Measurements from ENCODE around the gene KRT80. TPM values are rescaled to one million over a fixed set of nuclear protein-coding genes. Genes with fewer than 3 reads are reported as not detected.
A peak's percentile ranks its signal among the peaks of the same experiment; 100 is the strongest.

The KRT80 gene
- total RNA-seq, 1 experiment from 2014 or later: 8.8 TPM

GRCh38 chr12:52189376-52190174, 2.2 kb downstream of the KRT80 start:
- ChIA-PET POLR2A (interaction anchor here (1.0 to 3.8 kb wide), 3 partner anchors 12 to 91 kb away, joined by 3 to 32 read pairs (median 3); no protein-coding TSS in a partner anchor), CTCF (interaction anchor here (0.6 to 0.9 kb wide), 2 partner anchors 10 to 90 kb away, joined by 3 read pairs; no protein-coding TSS in a partner anchor), RAD21 (ENCODE audit: low non-redundant PET in 1 of 2, low total read pairs in 2 of 2, uncharacterized antibody in 2 of 2, unreplicated experiment in 2 of 2) (no interaction called here)
- TF ChIP-seq SP1 (IDR thresholded peaks at IDR 0.05; ENCODE audit: low read depth) (no peak), JUND (IDR thresholded peaks at IDR 0.05) (no peak), SRF (IDR thresholded peaks at IDR 0.05; ENCODE audit: low read depth) (no peak), EZH2phosphoT487 (IDR thresholded peaks at IDR 0.05; ENCODE audit: borderline replicate concordance) (no peak), YY1 (IDR thresholded peaks at IDR 0.05; ENCODE audit: extremely low read depth, insufficient replicate concordance, low read depth, low read length) (no peak), ELF1 (IDR thresholded peaks at IDR 0.05; ENCODE audit: borderline replicate concordance, low read depth) (no peak), EGR1 (IDR thresholded peaks at IDR 0.05; ENCODE audit: low read depth) (no peak), CBX3 (IDR thresholded peaks at IDR 0.05; ENCODE audit: low read depth) (no peak), ZFX (IDR thresholded peaks at IDR 0.05) (no peak), CEBPB (IDR thresholded peaks at IDR 0.05; ENCODE audit: low read depth) (no peak), POLR2A (IDR thresholded peaks at IDR 0.05; ENCODE audit: borderline replicate concordance, extremely low read depth, insufficient read depth, insufficient read length) (no peak), ZNF274 (IDR thresholded peaks at IDR 0.05; ENCODE audit: low read depth, low read length) (no peak), SIN3A (IDR thresholded peaks at IDR 0.05; ENCODE audit: low read depth) (no peak), EZH2 (IDR thresholded peaks at IDR 0.05) (no peak)
- TF ChIP-seq, protein P1, sequence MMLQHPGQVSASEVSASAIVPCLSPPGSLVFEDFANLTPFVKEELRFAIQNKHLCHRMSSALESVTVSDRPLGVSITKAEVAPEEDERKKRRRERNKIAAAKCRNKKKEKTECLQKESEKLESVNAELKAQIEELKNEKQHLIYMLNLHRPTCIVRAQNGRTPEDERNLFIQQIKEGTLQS (IDR thresholded peaks at IDR 0.05): no peak
- TF ChIP-seq, protein P2, sequence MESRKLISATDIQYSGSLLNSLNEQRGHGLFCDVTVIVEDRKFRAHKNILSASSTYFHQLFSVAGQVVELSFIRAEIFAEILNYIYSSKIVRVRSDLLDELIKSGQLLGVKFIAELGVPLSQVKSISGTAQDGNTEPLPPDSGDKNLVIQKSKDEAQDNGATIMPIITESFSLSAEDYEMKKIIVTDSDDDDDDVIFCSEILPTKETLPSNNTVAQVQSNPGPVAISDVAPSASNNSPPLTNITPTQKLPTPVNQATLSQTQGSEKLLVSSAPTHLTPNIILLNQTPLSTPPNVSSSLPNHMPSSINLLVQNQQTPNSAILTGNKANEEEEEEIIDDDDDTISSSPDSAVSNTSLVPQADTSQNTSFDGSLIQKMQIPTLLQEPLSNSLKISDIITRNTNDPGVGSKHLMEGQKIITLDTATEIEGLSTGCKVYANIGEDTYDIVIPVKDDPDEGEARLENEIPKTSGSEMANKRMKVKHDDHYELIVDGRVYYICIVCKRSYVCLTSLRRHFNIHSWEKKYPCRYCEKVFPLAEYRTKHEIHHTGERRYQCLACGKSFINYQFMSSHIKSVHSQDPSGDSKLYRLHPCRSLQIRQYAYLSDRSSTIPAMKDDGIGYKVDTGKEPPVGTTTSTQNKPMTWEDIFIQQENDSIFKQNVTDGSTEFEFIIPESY (IDR thresholded peaks at IDR 0.05; ENCODE audit: extremely low read depth, insufficient replicate concordance, low read length): no peak
- TF ChIP-seq, protein P3, sequence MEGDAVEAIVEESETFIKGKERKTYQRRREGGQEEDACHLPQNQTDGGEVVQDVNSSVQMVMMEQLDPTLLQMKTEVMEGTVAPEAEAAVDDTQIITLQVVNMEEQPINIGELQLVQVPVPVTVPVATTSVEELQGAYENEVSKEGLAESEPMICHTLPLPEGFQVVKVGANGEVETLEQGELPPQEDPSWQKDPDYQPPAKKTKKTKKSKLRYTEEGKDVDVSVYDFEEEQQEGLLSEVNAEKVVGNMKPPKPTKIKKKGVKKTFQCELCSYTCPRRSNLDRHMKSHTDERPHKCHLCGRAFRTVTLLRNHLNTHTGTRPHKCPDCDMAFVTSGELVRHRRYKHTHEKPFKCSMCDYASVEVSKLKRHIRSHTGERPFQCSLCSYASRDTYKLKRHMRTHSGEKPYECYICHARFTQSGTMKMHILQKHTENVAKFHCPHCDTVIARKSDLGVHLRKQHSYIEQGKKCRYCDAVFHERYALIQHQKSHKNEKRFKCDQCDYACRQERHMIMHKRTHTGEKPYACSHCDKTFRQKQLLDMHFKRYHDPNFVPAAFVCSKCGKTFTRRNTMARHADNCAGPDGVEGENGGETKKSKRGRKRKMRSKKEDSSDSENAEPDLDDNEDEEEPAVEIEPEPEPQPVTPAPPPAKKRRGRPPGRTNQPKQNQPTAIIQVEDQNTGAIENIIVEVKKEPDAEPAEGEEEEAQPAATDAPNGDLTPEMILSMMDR (IDR thresholded peaks at IDR 0.05 in 2 of 3, conservative IDR thresholded peaks at IDR 0.05 in 1 of 3; ENCODE audit: borderline replicate concordance in 1 of 3, insufficient read depth in 1 of 3, low read depth in 2 of 3, low read length in 2 of 3): no peak
- TF ChIP-seq, protein P4, sequence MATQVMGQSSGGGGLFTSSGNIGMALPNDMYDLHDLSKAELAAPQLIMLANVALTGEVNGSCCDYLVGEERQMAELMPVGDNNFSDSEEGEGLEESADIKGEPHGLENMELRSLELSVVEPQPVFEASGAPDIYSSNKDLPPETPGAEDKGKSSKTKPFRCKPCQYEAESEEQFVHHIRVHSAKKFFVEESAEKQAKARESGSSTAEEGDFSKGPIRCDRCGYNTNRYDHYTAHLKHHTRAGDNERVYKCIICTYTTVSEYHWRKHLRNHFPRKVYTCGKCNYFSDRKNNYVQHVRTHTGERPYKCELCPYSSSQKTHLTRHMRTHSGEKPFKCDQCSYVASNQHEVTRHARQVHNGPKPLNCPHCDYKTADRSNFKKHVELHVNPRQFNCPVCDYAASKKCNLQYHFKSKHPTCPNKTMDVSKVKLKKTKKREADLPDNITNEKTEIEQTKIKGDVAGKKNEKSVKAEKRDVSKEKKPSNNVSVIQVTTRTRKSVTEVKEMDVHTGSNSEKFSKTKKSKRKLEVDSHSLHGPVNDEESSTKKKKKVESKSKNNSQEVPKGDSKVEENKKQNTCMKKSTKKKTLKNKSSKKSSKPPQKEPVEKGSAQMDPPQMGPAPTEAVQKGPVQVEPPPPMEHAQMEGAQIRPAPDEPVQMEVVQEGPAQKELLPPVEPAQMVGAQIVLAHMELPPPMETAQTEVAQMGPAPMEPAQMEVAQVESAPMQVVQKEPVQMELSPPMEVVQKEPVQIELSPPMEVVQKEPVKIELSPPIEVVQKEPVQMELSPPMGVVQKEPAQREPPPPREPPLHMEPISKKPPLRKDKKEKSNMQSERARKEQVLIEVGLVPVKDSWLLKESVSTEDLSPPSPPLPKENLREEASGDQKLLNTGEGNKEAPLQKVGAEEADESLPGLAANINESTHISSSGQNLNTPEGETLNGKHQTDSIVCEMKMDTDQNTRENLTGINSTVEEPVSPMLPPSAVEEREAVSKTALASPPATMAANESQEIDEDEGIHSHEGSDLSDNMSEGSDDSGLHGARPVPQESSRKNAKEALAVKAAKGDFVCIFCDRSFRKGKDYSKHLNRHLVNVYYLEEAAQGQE (IDR thresholded peaks at IDR 0.05; ENCODE audit: low read depth): no peak
- ATAC-seq (no peak), DNase-seq (ENCODE audit: low read depth, low spot score) (no peak)
- no peaks in the 10 kb centered on the region for H3K36me3 ChIP-seq (ENCODE audit: control insufficient read depth in 1 of 2, insufficient read depth in 2 of 2, low read length in 2 of 2)
- H3K9me3 ChIP-seq (ENCODE audit: control insufficient read depth in 1 of 2, insufficient read depth in 1 of 2, low read depth in 1 of 2, low read length in 2 of 2): no peaks in the 10 kb centered on the region
- H3K4me1 ChIP-seq (ENCODE audit: control insufficient read depth in 1 of 2, insufficient read depth in 2 of 2, low read length in 2 of 2): peaks cover 63 to 99% of the 10 kb centered on the region in 2 experiments
- peak overlapping the region; percentile 78 for H3K4me2 ChIP-seq (ENCODE audit: low read length)
- no peak overlapping the region for H3K27ac ChIP-seq (ENCODE audit: low read depth, low read length)
- no peak overlapping the region for H3K4me3 ChIP-seq (replicated peaks in 1 of 2; ENCODE audit: low read depth in 1 of 2, low read length in 2 of 2)
- peak overlapping the region; percentile 68; the same call in 1 of the 2 replicates for H3K9ac ChIP-seq (ENCODE audit: low read length)
- H3K27me3 ChIP-seq (ENCODE audit: insufficient read depth, low read length): no peaks in the 10 kb centered on the region; the same call in 1 of the 2 replicates
- no peaks in the 10 kb centered on the region for H3K9me2 ChIP-seq (ENCODE audit: insufficient read depth)
- intact Hi-C loops (cut with micrococcal nuclease): no loop called here
- no peaks in the 10 kb centered on the region for H4K20me1 ChIP-seq (ENCODE audit: insufficient read depth)
- no peaks in the 10 kb centered on the region for H3K79me2 ChIP-seq (ENCODE audit: insufficient read depth, low read length)
- BruUV-seq (replicated peaks): no TSS peak
- H2AFZ ChIP-seq (ENCODE audit: low read depth, low read length, poor library complexity, severe bottlenecking): no peak overlapping the region
